Breast epithelium (tissue), 3 donors: Measurements from ENCODE around the gene ALG10B.

Source experiments
- POLR2AphosphoS5 ChIP-seq, 3 donors: sonication (generic); formaldehyde crosslinking; IDR thresholded peaks; one replicate each; pipeline ENCODE4 v1.6.1; 2017; ENCODE audit warnings: antibody characterized with exemption in 3 of 3
- TF ChIP-seq, protein P1 (sequence below), 3 donors: fragments of 450-650 bp; IDR thresholded peaks; one replicate each; pipeline ENCODE4 v1.5.1; 2016 to 2017; ENCODE audit warnings: antibody characterized with exemption in 3 of 3, mild to moderate bottlenecking in 3 of 3, moderate library complexity in 3 of 3

DNA sequence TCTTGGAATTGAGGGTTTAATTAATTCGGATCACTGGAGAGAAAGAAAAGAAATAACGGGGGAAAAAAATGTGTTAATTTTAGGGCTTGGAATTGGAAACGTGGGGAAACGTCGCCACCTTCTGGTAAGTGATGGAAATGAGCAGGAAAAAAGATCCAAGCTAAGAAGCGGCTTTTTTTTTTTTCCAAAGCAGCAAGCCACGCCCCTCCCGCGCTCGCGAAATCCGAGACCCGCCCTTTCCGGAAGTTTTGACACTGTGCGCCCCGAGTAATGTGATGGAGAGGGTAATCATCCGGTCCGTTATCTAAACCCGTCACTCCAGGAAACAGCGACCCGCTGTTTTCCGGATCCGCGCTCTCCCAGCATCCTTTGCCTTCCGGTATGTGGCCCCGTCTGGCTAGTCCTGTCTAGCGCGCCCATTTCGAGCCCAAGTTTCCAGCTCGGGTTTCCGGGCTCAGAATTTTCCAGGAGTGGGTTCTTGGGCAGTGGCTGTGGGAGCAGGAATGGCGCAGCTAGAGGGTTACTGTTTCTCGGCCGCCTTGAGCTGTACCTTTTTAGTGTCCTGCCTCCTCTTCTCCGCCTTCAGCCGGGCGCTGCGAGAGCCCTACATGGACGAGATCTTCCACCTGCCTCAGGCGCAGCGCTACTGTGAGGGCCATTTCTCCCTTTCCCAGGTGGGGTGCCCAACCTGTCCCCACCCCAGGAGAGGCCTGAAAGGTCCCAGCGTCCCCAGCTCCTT, at the start of gene ALG10B:
- peak in 1 of 3 donors; percentile 67 for TF ChIP-seq POLR2AphosphoS5 (IDR thresholded peaks at IDR 0.05)
- TF ChIP-seq, protein P1, sequence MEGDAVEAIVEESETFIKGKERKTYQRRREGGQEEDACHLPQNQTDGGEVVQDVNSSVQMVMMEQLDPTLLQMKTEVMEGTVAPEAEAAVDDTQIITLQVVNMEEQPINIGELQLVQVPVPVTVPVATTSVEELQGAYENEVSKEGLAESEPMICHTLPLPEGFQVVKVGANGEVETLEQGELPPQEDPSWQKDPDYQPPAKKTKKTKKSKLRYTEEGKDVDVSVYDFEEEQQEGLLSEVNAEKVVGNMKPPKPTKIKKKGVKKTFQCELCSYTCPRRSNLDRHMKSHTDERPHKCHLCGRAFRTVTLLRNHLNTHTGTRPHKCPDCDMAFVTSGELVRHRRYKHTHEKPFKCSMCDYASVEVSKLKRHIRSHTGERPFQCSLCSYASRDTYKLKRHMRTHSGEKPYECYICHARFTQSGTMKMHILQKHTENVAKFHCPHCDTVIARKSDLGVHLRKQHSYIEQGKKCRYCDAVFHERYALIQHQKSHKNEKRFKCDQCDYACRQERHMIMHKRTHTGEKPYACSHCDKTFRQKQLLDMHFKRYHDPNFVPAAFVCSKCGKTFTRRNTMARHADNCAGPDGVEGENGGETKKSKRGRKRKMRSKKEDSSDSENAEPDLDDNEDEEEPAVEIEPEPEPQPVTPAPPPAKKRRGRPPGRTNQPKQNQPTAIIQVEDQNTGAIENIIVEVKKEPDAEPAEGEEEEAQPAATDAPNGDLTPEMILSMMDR (IDR thresholded peaks at IDR 0.05): peak; percentile 34 to 67 (median 48)
